Heart left ventricle (tissue), 16 donors: ENCODE measurements around the gene PACSIN2. TPM values are rescaled to one million over a fixed set of nuclear protein-coding genes. Genes with fewer than 3 reads are reported as not detected.

Source experiments
- ATAC-seq, 4 donors: fragments of 200-7000 bp; cut with Tn5 transposase; one replicate each; pipeline ENCODE4 v1.9.1; 2020 to 2022; ENCODE audit warnings: moderate library complexity in 4 of 4, mild to moderate bottlenecking in 3 of 4, moderate number of reproducible peaks in 1 of 4
- DNase-seq, 5 donors: peaks; one replicate each; pipeline ENCODE4 v3.0.0-alpha.2; 2020
- H3K27ac ChIP-seq, 12 donors: fragments of 200-600 bp; sonication (generic) in 4 of 12; one replicate each; pipeline versions ENCODE4 v1.5.0 to v1.8.0; 2016 to 2022; ENCODE audit warnings: mild to moderate bottlenecking in 2 of 12
- H3K27me3 ChIP-seq, 9 donors: fragments of 200-600 bp; sonication (generic) in 2 of 9; one replicate each; pipeline versions ENCODE4 v1.5.1 to v1.8.0; 2016 to 2022; ENCODE audit warnings: mild to moderate bottlenecking in 3 of 9
- H3K36me3 ChIP-seq, 9 donors: fragments of 200-600 bp; sonication (generic) in 2 of 9; one replicate each; pipeline versions ENCODE4 v1.5.0 to v1.8.0; 2018 to 2022; ENCODE audit warnings: mild to moderate bottlenecking in 2 of 9
- H3K4me1 ChIP-seq, 12 donors: fragments of 200-600 bp; sonication (generic) in 4 of 12; one replicate each; pipeline versions ENCODE4 v1.5.0 to v1.8.0; 2016 to 2022; ENCODE audit warnings: mild to moderate bottlenecking in 3 of 12
- H3K4me3 ChIP-seq, 12 donors: fragments of 200-600 bp; sonication (generic) in 4 of 12; one replicate each; pipeline versions ENCODE4 v1.5.0 to v1.8.0; 2017 to 2022; ENCODE audit warnings: mild to moderate bottlenecking in 9 of 12, moderate library complexity in 4 of 12
- H3K9me3 ChIP-seq, 12 donors: fragments of 200-600 bp; sonication (generic) in 4 of 12; one replicate each; pipeline versions ENCODE4 v1.5.0 to v1.8.0; 2016 to 2022; ENCODE audit warnings: mild to moderate bottlenecking in 1 of 12
- POLR2A ChIP-seq, 2 donors: fragments of 450-650 bp; IDR thresholded peaks; one replicate each; pipeline ENCODE4 v1.6.1; 2017; ENCODE audit warnings: antibody characterized with exemption in 2 of 2, mild to moderate bottlenecking in 2 of 2, moderate library complexity in 2 of 2
- WGBS, 4 donors: extraction: QIAGEN DNeasy Blood & Tissue Kit in 2 of 4; methylation state at CpG; one replicate each; pipeline versions ENCODE4 v1.1.5 to v1.1.7; 2013 to 2018; 5-methylcytosine and 5-hydroxymethylcytosine counted together
- intact Hi-C, 10 donors: fragments of 100-400 bp; cut with DNase I; formaldehyde crosslinking; loops; one replicate each; pipeline versions ENCODE4 v1.11.1 to v1.14.2; 2022
- polyA plus RNA-seq, 2 donors: library from polyadenylated mRNA; stranded (reverse); fragments of 200-250 nt; gene quantifications; one replicate each; pipeline ENCODE4 v1.2.3, GENCODE V29; 2013
- total RNA-seq, 9 donors: library from RNA; depleted of rRNA in 2 of 9; stranded (reverse); fragments of >200 nt in 2 of 9; fragmentation: NEBNext Ultra II Directional in 3 of 9; extraction: Animal tissue kit (Norgen Biotek cat#: 25700) in 3 of 9; gene quantifications; one replicate each; pipeline versions ENCODE4 v1.1.0 to v1.2.4, GENCODE V29; 2016 to 2023
- TF ChIP-seq, protein P1 (sequence below), 12 donors: fragments of 200-600 bp; sonication (generic) in 4 of 12; IDR thresholded peaks; one replicate each; pipeline versions ENCODE4 v1.5.0 to v1.8.0; 2018 to 2022; ENCODE audit warnings: antibody characterized with exemption in 12 of 12, mild to moderate bottlenecking in 5 of 12
- donor health status: ischemic (EF 13 %, LVEDD 7.1; RV severe dilation, severe dysfunction).
- donor health status: healthy with polysubstance abuse.
- donor health status: DM: no; HTN: yes; CAD: no.
- donor health status: DM: no; HTN: no; CAD: no.
- donor health status: ischemic (EF 25% LVEDD 6.9; RV normal size, moderate dysfunction).
- donor health status: ischemic (EF 25% LVEDD 5.7; RV mildly dilated, moderate dysfunction).
- donor health status: healthy.
- donor health status: DM: yes; HTN: yes; CAD: no.
- donor health status: ischemic (EF 35%, LVEDD 5.7; RV mildly dilated, moderate dysfunction).
- donor health status: nonischemic (EF 11% LVEDD 7.7; RV severe dilation, severe dysfunction).
- donor health status: DM: yes; HTN: yes; CAD: no.
- donor health status: PGD.
- donor health status: ischemic (EF 29% LVEDD 5.4; RV normal size, mild dysfunction).
- donor health status: nonischemic (EF 23%, LVEDD 6.1; RV moderate dilation, normal function).

PACSIN2 gene
- total and polyA plus RNA-seq, 11 donors, result 26.5 to 87.1 (median 59.3) TPM

- no peaks in the 10 kb centered on the region for H3K27me3 ChIP-seq
- TF ChIP-seq, protein P1, sequence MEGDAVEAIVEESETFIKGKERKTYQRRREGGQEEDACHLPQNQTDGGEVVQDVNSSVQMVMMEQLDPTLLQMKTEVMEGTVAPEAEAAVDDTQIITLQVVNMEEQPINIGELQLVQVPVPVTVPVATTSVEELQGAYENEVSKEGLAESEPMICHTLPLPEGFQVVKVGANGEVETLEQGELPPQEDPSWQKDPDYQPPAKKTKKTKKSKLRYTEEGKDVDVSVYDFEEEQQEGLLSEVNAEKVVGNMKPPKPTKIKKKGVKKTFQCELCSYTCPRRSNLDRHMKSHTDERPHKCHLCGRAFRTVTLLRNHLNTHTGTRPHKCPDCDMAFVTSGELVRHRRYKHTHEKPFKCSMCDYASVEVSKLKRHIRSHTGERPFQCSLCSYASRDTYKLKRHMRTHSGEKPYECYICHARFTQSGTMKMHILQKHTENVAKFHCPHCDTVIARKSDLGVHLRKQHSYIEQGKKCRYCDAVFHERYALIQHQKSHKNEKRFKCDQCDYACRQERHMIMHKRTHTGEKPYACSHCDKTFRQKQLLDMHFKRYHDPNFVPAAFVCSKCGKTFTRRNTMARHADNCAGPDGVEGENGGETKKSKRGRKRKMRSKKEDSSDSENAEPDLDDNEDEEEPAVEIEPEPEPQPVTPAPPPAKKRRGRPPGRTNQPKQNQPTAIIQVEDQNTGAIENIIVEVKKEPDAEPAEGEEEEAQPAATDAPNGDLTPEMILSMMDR (IDR thresholded peaks at IDR 0.05), result no peak
- no peak for TF ChIP-seq POLR2A (IDR thresholded peaks at IDR 0.05)
- no peak overlapping the region for H3K4me3 ChIP-seq
- WGBS, 4 donors, result 48 to 69% (median 62%) methylated on average over 4 of the region's 4 CpGs
- no peaks in the 10 kb centered on the region for H3K9me3 ChIP-seq
- H3K4me1 ChIP-seq, result peaks cover 0 to 9% (median 0%) of the 10 kb centered on the region in 12 donors
- ATAC-seq, result peak in 2 of 4 donors; percentile 56 to 63
- intact Hi-C loops, result no loop called here
- H3K36me3 ChIP-seq, result peaks cover 0 to 71% (median 58%) of the 10 kb centered on the region in 9 donors
- no peak for DNase-seq
- no peak overlapping the region for H3K27ac ChIP-seq
These were observed 170.2 kb downstream of the PACSIN2 start for GRCh38 chr22:42844756-42845155.

- DNase-seq (no peak), ATAC-seq (no peak)
- no peaks in the 10 kb centered on the region for H3K27me3 ChIP-seq
- no peak for TF ChIP-seq POLR2A (IDR thresholded peaks at IDR 0.05)
- TF ChIP-seq, protein P1 (IDR thresholded peaks at IDR 0.05), result no peak
- H3K36me3 ChIP-seq, result peaks cover 0 to 90% (median 77%) of the 10 kb centered on the region in 9 donors
- H3K4me3 ChIP-seq, result no peak overlapping the region
- H3K9me3 ChIP-seq, result no peaks in the 10 kb centered on the region
- no peak overlapping the region for H3K27ac ChIP-seq
- intact Hi-C loops, result no loop called here
- 94 to 96% (median 95%) methylated on average over 14 of the region's 14 CpGs for WGBS, 4 donors
- H3K4me1 ChIP-seq, result no peaks in the 10 kb centered on the region
These were observed 172.1 kb downstream of the PACSIN2 start for GRCh38 chr22:42842658-42843370.

DNA sequence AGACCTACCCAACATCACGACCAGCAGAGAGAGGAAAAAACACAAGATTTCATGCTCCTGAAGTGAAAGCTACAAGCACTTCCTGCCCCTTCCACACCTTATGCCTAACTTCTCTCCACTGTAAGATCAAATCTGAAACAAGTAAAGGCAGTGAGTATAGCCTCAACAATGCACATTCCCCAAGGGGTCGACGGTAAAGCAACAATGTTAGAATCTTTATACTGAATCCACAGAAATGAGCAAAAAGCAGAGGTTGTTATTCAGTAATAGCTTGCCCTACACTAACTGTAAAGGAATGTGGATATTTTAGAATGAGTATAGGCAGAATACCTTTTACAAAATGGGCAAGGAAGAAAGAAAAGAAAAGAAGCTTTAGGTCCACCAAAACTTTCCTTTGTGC lies 173.5 kb downstream of the PACSIN2 start:
- H3K4me1 ChIP-seq, result no peaks in the 10 kb centered on the region
- WGBS, 4 donors, result 53 to 72% (median 60%) methylated on average over 3 of the region's 3 CpGs
- H3K27me3 ChIP-seq, result no peaks in the 10 kb centered on the region
- H3K9me3 ChIP-seq, result no peaks in the 10 kb centered on the region
- H3K27ac ChIP-seq, result no peak overlapping the region
- TF ChIP-seq, protein P1 (IDR thresholded peaks at IDR 0.05), result no peak
- ATAC-seq, result no peak
- H3K4me3 ChIP-seq, result no peak overlapping the region
- DNase-seq, result no peak
- peaks cover 0 to 93% (median 79%) of the 10 kb centered on the region in 9 donors for H3K36me3 ChIP-seq
- intact Hi-C loops, result no loop called here

GRCh38 chr22:42837556-42837955 lies 177.4 kb downstream of the PACSIN2 start:
- DNase-seq, result no peak
- Histone ChIP-seq H3K4me1 (no peaks in the 10 kb centered on the region), H3K27me3 (no peaks in the 10 kb centered on the region), H3K9me3 (no peaks in the 10 kb centered on the region), H3K27ac (no peak overlapping the region), H3K36me3 (peaks cover 2 to 96% (median 90%) of the 10 kb centered on the region in 9 donors), H3K4me3 (no peak overlapping the region)
- no peak for TF ChIP-seq POLR2A (IDR thresholded peaks at IDR 0.05)
- intact Hi-C loops, result no loop called here
- no peak for ATAC-seq
- 95 to 98% (median 96%) methylated on average over 4 of the region's 4 CpGs for WGBS, 4 donors

DNA sequence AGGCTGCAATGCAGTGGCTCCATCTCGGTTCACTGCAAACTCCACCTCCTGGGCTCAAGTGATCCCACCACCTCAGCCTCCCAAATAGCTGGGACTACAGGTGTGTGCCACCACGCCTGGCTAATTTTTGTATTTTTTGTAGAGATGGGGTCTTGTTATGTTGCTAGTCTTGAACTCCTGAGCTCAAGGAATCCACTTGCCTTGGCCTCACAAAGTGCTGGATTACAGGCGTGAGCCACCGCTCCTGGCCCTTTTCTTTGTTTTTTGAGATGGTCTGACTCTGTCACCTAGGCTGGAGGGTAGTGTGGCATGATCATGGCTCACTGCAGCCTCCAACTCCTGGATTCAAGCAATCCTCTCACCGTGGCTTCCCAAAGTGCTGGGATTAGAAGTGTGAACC lies 178.9 kb downstream of the PACSIN2 start:
- Histone ChIP-seq H3K27me3 (no peaks in the 10 kb centered on the region), H3K27ac (no peak overlapping the region), H3K9me3 (no peaks in the 10 kb centered on the region), H3K4me1 (no peaks in the 10 kb centered on the region), H3K36me3 (peaks cover 2 to 99% (median 94%) of the 10 kb centered on the region in 9 donors), H3K4me3 (no peak overlapping the region)
- TF ChIP-seq, protein P1 (IDR thresholded peaks at IDR 0.05), result no peak
- no peak for TF ChIP-seq POLR2A (IDR thresholded peaks at IDR 0.05)
- DNase-seq (no peak), ATAC-seq (no peak)
- intact Hi-C loops, result no loop called here
- 94 to 100% (median 97%) methylated on average over 5 of the region's 5 CpGs for WGBS, 4 donors
